Activated B cell treated with CpG ODN at 0.5 μM for 24 hours (primary cell): ENCODE results near the gene MS4A8. TPM values are rescaled to one million over a fixed set of nuclear protein-coding genes. Genes with fewer than 3 reads are reported as not detected.
"Not testable (repeated sequence)": the region's sequence is repeated elsewhere in the genome, so short reads cannot be mapped to it uniquely, and the experiment has no call there.

ENCODE experiments used
- ATAC-seq: fragments of 200-7000 bp; cut with Tn5 transposase; one replicate; pipeline ENCODE4 v1.10.0; 2021; ENCODE audit warnings: low read depth, mild to moderate bottlenecking, moderate library complexity
- CTCF ChIA-PET: fragments of 350-600 bp; sonication (Branson Sonifier 250); formaldehyde crosslinking; loops from one replicate; lab custom pipeline; 2021; ENCODE audit warnings: antibody characterized with exemption; lab: Charles Lee
- POLR2A ChIA-PET: fragments of 350-600 bp; sonication (Branson Sonifier 250); formaldehyde crosslinking; loops from one replicate; lab custom pipeline; 2021; ENCODE audit warnings: antibody characterized with exemption; lab: Charles Lee
- DNase-seq: peaks from one replicate; pipeline ENCODE4 v3.0.0; 2022
- H3K27ac Mint-ChIP-seq: one replicate; pipeline ENCODE4 v1.8.0; 2020; ENCODE audit warnings: mixed read lengths
- H3K27me3 Mint-ChIP-seq: one replicate; pipeline ENCODE4 v1.8.0; 2021; ENCODE audit warnings: mixed read lengths
- H3K36me3 Mint-ChIP-seq: one replicate; pipeline ENCODE4 v1.8.0; 2021; ENCODE audit warnings: low read depth, mixed read lengths
- H3K4me1 Mint-ChIP-seq: one replicate; pipeline ENCODE4 v1.8.0; 2021; ENCODE audit warnings: mixed read lengths
- H3K4me3 Mint-ChIP-seq: one replicate; pipeline ENCODE4 v1.8.0; 2020; ENCODE audit warnings: mild to moderate bottlenecking, mixed read lengths
- H3K9me3 Mint-ChIP-seq: one replicate; pipeline ENCODE4 v1.8.0; 2020; ENCODE audit warnings: mixed read lengths
- CTCF ChIP-seq: fragments of 200-600 bp; IDR thresholded peaks from one replicate; pipeline ENCODE4 v1.8.0; 2022; ENCODE audit warnings: antibody characterized with exemption, mild to moderate bottlenecking
- intact Hi-C: fragments of 100-400 bp; cut with micrococcal nuclease; formaldehyde crosslinking; loops from one replicate; pipeline ENCODE4 v1.15.1; 2024
- total RNA-seq: library from RNA; stranded (reverse); gene quantifications from 2 replicates; pipeline ENCODE4 v1.2.3, GENCODE V29; 2022

MS4A8 gene
- total RNA-seq: not detected in 2 replicates

GRCh38 chr11:60699284-60699691 lies at the start of gene MS4A8:
MS4A8 (plus strand) TSS chr11:60699612; CDS start chr11:60700861, 1,249 bp downstream.
- CTCF ChIA-PET: no interaction called here
- ATAC-seq (no peak), DNase-seq (no peak)
- Mint-ChIP-seq H3K4me3 (no peak within 1 kb of the TSS), H3K36me3 (no peaks in the 10 kb centered on the region), H3K4me1 (no peaks in the 10 kb centered on the region), H3K27ac (no peak within 1 kb of the TSS), H3K9me3 (peaks cover 12% of the 10 kb centered on the region), H3K27me3 (peaks cover 2% of the 10 kb centered on the region)
- intact Hi-C loops: no loop called here
- POLR2A ChIA-PET: no interaction called here
- no peak for TF ChIP-seq CTCF

GRCh38 chr11:60657888-60658287 lies 41.5 kb upstream of the MS4A8 start:
- Mint-ChIP-seq H3K4me3 (no peak overlapping the region), H3K36me3 (no peaks in the 10 kb centered on the region), H3K9me3 (no peaks in the 10 kb centered on the region), H3K27me3 (peaks cover 9% of the 10 kb centered on the region), H3K27ac (no peak overlapping the region), H3K4me1 (no peaks in the 10 kb centered on the region)
- intact Hi-C loops: no loop called here
- no peak for TF ChIP-seq CTCF
- DNase-seq (no peak), ATAC-seq (no peak)
- ChIA-PET POLR2A (no interaction called here), CTCF (interaction anchor here (1.0 kb wide), 1 partner anchor 105 kb away, joined by 4 read pairs; no protein-coding TSS in a partner anchor)

GRCh38 chr11:60658409-60658808 lies 41.0 kb upstream of the MS4A8 start:
- Mint-ChIP-seq H3K4me3 (no peak overlapping the region), H3K36me3 (no peaks in the 10 kb centered on the region), H3K27me3 (peaks cover 7% of the 10 kb centered on the region), H3K27ac (no peak overlapping the region), H3K4me1 (no peaks in the 10 kb centered on the region), H3K9me3 (no peaks in the 10 kb centered on the region)
- no peak for TF ChIP-seq CTCF
- intact Hi-C loops: no loop called here
- POLR2A ChIA-PET: no interaction called here
- no peak for DNase-seq
- CTCF ChIA-PET: interaction anchor here (1.0 kb wide), 1 partner anchor 104 kb away, joined by 4 read pairs; no protein-coding TSS in a partner anchor
- no peak for ATAC-seq

GRCh38 chr11:60672255-60672654 lies 27.2 kb upstream of the MS4A8 start:
- intact Hi-C loops: no loop called here
- no peak for TF ChIP-seq CTCF

GRCh38 chr11:60678231-60678630 lies 21.2 kb upstream of the MS4A8 start:
- H3K4me3 Mint-ChIP-seq, CTCF ChIA-PET, H3K4me1 Mint-ChIP-seq, DNase-seq, H3K36me3 Mint-ChIP-seq, POLR2A ChIA-PET, H3K27me3 Mint-ChIP-seq, H3K27ac Mint-ChIP-seq, ATAC-seq, intact Hi-C loops: not testable (repeated sequence)
- H3K9me3 Mint-ChIP-seq: peaks cover 30% of the 10 kb centered on the region

More at GRCh38 chr11:60672255-60672654, 27.2 kb upstream of the MS4A8 start:
- CTCF ChIA-PET: no interaction called here
- Mint-ChIP-seq H3K4me3 (no peak overlapping the region), H3K4me1 (no peaks in the 10 kb centered on the region), H3K9me3 (peaks cover 20% of the 10 kb centered on the region), H3K27me3 (peaks cover 1% of the 10 kb centered on the region), H3K27ac (no peak overlapping the region), H3K36me3 (peaks cover 2% of the 10 kb centered on the region)
- ATAC-seq (no peak), DNase-seq (no peak)
- POLR2A ChIA-PET: no interaction called here

GRCh38 chr11:60679879-60680278 lies 19.5 kb upstream of the MS4A8 start:
- H3K27me3 Mint-ChIP-seq: no peaks in the 10 kb centered on the region
- ATAC-seq: no peak
- peaks cover 16% of the 10 kb centered on the region for H3K4me1 Mint-ChIP-seq
- H3K36me3 Mint-ChIP-seq: peaks cover 3% of the 10 kb centered on the region
- ChIA-PET POLR2A (no interaction called here), CTCF (no interaction called here)
- no peak for DNase-seq
- TF ChIP-seq CTCF: no peak
- intact Hi-C loops: no loop called here
- peaks cover 22% of the 10 kb centered on the region for H3K9me3 Mint-ChIP-seq
- no peak overlapping the region for H3K27ac Mint-ChIP-seq
- no peak overlapping the region for H3K4me3 Mint-ChIP-seq
